Right lobe of liver (tissue), 6 donors: Measurements from ENCODE around the gene BMX. TPM values are rescaled to one million over a fixed set of nuclear protein-coding genes. Genes with fewer than 3 reads are reported as not detected.

Experiments used
- ATAC-seq, 4 donors: fragments of 200-7000 bp; cut with Tn5 transposase; one replicate each; pipeline ENCODE4 v1.9.1; 2020; ENCODE audit warnings: mild to moderate bottlenecking in 4 of 4, moderate library complexity in 4 of 4
- DNase-seq, 3 donors: peaks; one replicate each; pipeline ENCODE4 v3.0.0-alpha.2; 2020
- H3K27ac ChIP-seq, 3 donors: fragments of 200-600 bp; one replicate each; pipeline ENCODE4 v1.8.0; 2022
- H3K27me3 ChIP-seq, 2 donors: fragments of 200-600 bp; one replicate each; pipeline ENCODE4 v1.8.0; 2022
- H3K36me3 ChIP-seq, 4 donors: fragments of 200-600 bp; sonication (generic) in 1 of 4; one replicate each; pipeline versions ENCODE4 v1.5.1 to v1.8.0; 2017 to 2022; ENCODE audit warnings: control low read depth in 1 of 4
- H3K4me1 ChIP-seq, 4 donors: fragments of 200-600 bp; sonication (generic) in 1 of 4; one replicate each; pipeline versions ENCODE4 v1.5.1 to v1.8.0; 2017 to 2022; ENCODE audit warnings: control low read depth in 1 of 4
- H3K4me3 ChIP-seq, 3 donors: fragments of 200-600 bp; one replicate each; pipeline ENCODE4 v1.8.0; 2022
- H3K9me3 ChIP-seq, 4 donors: fragments of 200-600 bp; sonication (generic) in 1 of 4; one replicate each; pipeline versions ENCODE4 v1.5.1 to v1.8.0; 2017 to 2022; ENCODE audit warnings: control low read depth in 1 of 4
- CTCF ChIP-seq, 4 donors: fragments of 200-600 bp in 3 of 4; fragments of 450-650 bp in 1 of 4; IDR thresholded peaks; one replicate each; pipeline versions ENCODE4 v1.5.1 to v1.8.0; 2016 to 2022; ENCODE audit warnings: antibody characterized with exemption in 4 of 4, mild to moderate bottlenecking in 2 of 4
- POLR2A ChIP-seq: fragments of 450-650 bp; IDR thresholded peaks from one replicate; pipeline ENCODE4 v1.6.1; 2017; ENCODE audit warnings: antibody characterized with exemption, mild to moderate bottlenecking
- WGBS: methylation state at CpG from one replicate; pipeline ENCODE4 v1.1.6; 2018; ENCODE audit warnings: low coverage, low lambda C conversion rate; ENCODE audit not compliant: insufficient coverage; ENCODE audit errors: missing lambda C conversion rate; 5-methylcytosine and 5-hydroxymethylcytosine counted together
- intact Hi-C, 2 donors: fragments of 100-400 bp; cut with DNase I; formaldehyde crosslinking; loops; one replicate each; pipeline versions ENCODE4 v1.11.2 to v1.14.1; 2022
- total RNA-seq, 6 experiments: library from RNA; depleted of rRNA in 2 of 6; stranded (reverse); fragments of >200 nt in 2 of 6; fragmentation: NEBNext Ultra II Directional in 3 of 6; extraction: Animal tissue kit (Norgen Biotek cat#: 25700) in 3 of 6; gene quantifications; one replicate each; pipeline versions ENCODE4 v1.1.0 to v1.2.4, GENCODE V29; 2016 to 2023
- donor health status: DM: no; HTN: yes; CAD: no.
- donor health status: DM: no; HTN: no; CAD: no.
- donor health status: DM: no; HTN: no; CAD: no.
- donor health status: DM: no; HTN: yes; CAD: no.
- donor health status: DM: no; HTN: yes; CAD: no.

The BMX gene
- total RNA-seq, 6 experiments from 2014 or later = 0.33 to 1.7 (median 0.45) TPM

DNA sequence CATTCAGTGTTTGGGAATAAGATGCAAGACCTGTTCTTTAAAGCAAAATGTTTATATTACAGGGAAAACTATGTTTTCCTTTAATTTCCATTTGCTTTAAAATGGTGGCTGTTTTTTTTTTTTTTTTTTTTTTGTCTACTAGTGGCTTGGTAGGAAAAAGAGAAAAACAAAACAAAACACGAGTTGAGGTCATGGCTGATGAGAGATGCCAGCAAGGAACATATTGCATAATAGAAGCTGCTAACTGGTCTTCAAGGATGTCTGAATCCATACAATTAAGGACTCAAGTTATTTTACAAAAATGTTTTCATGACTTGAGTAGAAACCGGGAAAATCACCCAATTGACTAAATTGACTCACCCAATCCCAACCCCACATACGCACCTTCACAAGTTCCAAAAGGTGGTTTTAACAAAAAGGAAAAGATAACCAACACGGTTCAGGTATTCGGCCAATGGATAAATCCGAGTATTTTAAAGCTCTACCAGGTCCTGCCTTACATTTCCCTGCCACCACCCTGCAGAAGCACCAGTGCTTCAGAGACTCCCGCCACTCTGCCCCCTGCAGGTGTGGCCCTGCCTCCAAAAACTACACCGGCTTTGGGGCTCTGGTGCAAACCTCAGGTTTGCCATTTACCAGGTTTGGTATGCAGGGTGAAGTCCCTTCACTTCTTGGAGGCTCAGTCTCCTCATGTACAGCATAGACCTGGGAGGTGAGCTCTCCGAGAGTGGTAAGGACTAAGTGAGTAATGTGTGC is 34.5 kb upstream of the BMX start:
- Histone ChIP-seq H3K9me3 (no peaks in the 10 kb centered on the region), H3K27ac (no peak overlapping the region), H3K36me3 (no peaks in the 10 kb centered on the region), H3K27me3 (no peaks in the 10 kb centered on the region), H3K4me1 (no peaks in the 10 kb centered on the region), H3K4me3 (no peak overlapping the region)
- intact Hi-C loops = no loop called here
- DNase-seq (no peak), ATAC-seq (no peak)
- WGBS = 53% methylated on average over 6 of the region's 9 CpGs
- no peak for TF ChIP-seq POLR2A
- peak in 1 of 4 donors; percentile 15 for TF ChIP-seq CTCF (IDR thresholded peaks at IDR 0.05)

GRCh38 chrX:15468036-15468435 is 32.6 kb upstream of the BMX start:
- H3K4me3 ChIP-seq = no peak overlapping the region
- WGBS = 5% methylated on average over 3 of the region's 4 CpGs
- no peaks in the 10 kb centered on the region for H3K9me3 ChIP-seq
- H3K4me1 ChIP-seq = no peaks in the 10 kb centered on the region
- H3K36me3 ChIP-seq = no peaks in the 10 kb centered on the region
- ATAC-seq (peak; percentile 55 to 82 (median 72)), DNase-seq (no peak)
- intact Hi-C loops = no loop called here
- no peak overlapping the region for H3K27ac ChIP-seq
- TF ChIP-seq CTCF (IDR thresholded peaks at IDR 0.05) (peak; percentile 41 to 53 (median 46)), POLR2A (no peak)
- no peaks in the 10 kb centered on the region for H3K27me3 ChIP-seq

GRCh38 chrX:15469613-15470012 is 31.0 kb upstream of the BMX start:
- H3K9me3 ChIP-seq = no peaks in the 10 kb centered on the region
- intact Hi-C loops = no loop called here
- TF ChIP-seq POLR2A = no peak
- no peak for TF ChIP-seq CTCF (IDR thresholded peaks at IDR 0.05)
- H3K27ac ChIP-seq = no peak overlapping the region
- DNase-seq (no peak), ATAC-seq (no peak)
- no peaks in the 10 kb centered on the region for H3K4me1 ChIP-seq
- H3K4me3 ChIP-seq = no peak overlapping the region
- H3K36me3 ChIP-seq = no peaks in the 10 kb centered on the region
- 92% methylated on average over 1 of the region's 1 CpG for WGBS
- H3K27me3 ChIP-seq = no peaks in the 10 kb centered on the region

DNA sequence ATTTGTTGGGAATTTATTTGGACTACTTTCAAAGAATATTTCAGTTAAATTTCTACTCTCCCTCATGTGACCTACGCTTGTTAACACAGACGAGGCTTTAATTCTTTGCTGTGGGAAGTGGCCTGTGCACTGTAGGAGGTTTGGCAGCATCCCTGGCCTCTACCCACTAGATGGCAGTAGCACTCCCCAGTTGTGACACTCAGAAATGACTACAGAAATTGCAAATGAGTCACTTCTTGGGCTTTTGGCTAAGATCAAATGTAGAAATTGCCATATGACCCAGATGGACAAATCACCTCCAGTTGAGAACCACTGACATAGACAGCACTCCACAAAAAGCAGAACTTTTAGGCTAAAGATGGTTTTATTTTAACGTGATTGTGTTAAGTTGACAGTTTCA is 29.6 kb upstream of the BMX start:
- Histone ChIP-seq H3K4me3 (no peak overlapping the region), H3K27me3 (no peaks in the 10 kb centered on the region), H3K36me3 (no peaks in the 10 kb centered on the region), H3K27ac (no peak overlapping the region), H3K9me3 (no peaks in the 10 kb centered on the region), H3K4me1 (no peaks in the 10 kb centered on the region)
- DNase-seq (peak in 2 of 3 donors; percentile 44 to 47), ATAC-seq (peak; percentile 73 to 89 (median 86))
- peak; percentile 73 to 90 (median 84) for TF ChIP-seq CTCF (IDR thresholded peaks at IDR 0.05)
- TF ChIP-seq POLR2A = no peak
- intact Hi-C loops = no loop called here
- WGBS = 15% methylated on average over 3 of the region's 3 CpGs
